K562 (cell line): Measurements from ENCODE around the gene NUCKS1. TPM values are rescaled to one million over a fixed set of nuclear protein-coding genes. Genes with fewer than 3 reads are reported as not detected.

Source experiments
- KAT8 ChIP-seq: fragments of 450-650 bp; IDR thresholded peaks from 2 replicates; pipeline ENCODE4 v1.6.1; 2016; ENCODE audit warnings: low read depth, mild to moderate bottlenecking
- NCOA6 ChIP-seq: fragments of 450-650 bp; IDR thresholded peaks from 2 replicates; pipeline ENCODE4 v1.6.1; 2017; ENCODE audit warnings: mild to moderate bottlenecking
- NR4A1 ChIP-seq, 2 experiments: fragments of 250-450 bp in 1 of 2; fragments of 450-650 bp in 1 of 2; sonication (Bioruptor Pico) in 1 of 2; IDR thresholded peaks; 2 replicates each; pipeline versions ENCODE4 v1.4.0 to v1.6.1; 2016 to 2020; ENCODE audit warnings: mild to moderate bottlenecking in 2 of 2, missing compliant biosample characterization in 1 of 2, missing genetic modification characterization in 1 of 2, moderate library complexity in 1 of 2
- PRPF4 ChIP-seq: fragments of 200-400 bp; formaldehyde crosslinking; IDR thresholded peaks from one replicate; pipeline ENCODE4 v1.6.1; 2017; ENCODE audit warnings: low read length, low read depth, mild to moderate bottlenecking; ENCODE audit not compliant: insufficient read depth, poor library complexity, severe bottlenecking
- SRF ChIP-seq, 2 experiments: fragments of 250-450, 450-650 bp in 1 of 2; sonication (Bioruptor Pico) in 1 of 2; sonication (generic) in 1 of 2; formaldehyde crosslinking; IDR thresholded peaks; 2 replicates each; pipeline versions ENCODE4 v1.5.0 to v1.5.1; 2020 to 2022; ENCODE audit warnings: mild to moderate bottlenecking in 1 of 2, missing genetic modification reagents in 1 of 2
- SRSF9 ChIP-seq: fragments of 200-400 bp; formaldehyde crosslinking; IDR thresholded peaks from 2 replicates; pipeline ENCODE4 v1.6.1; 2017; ENCODE audit warnings: low read depth, low read length, borderline replicate concordance
- ZNF282 ChIP-seq: sonication (generic); formaldehyde crosslinking; IDR thresholded peaks from 2 replicates; pipeline ENCODE4 v1.8.1; 2023; ENCODE audit warnings: missing genetic modification reagents
- polyA plus RNA-seq, 8 experiments: library from polyadenylated mRNA; depleted of rRNA in 4 of 8; stranded (reverse) in 5 of 8; unstranded in 3 of 8; fragments of >200 nt; fragmentation: Nextera tagmentation in 2 of 8; fragmentation: Illumina TruSeq in 1 of 8; extraction: Ambion mirVana in 2 of 8; extraction: Trizol in 1 of 8; gene quantifications; 2 replicates each; pipeline versions ENCODE4 v1.2.1 to v1.2.3, GENCODE V29; 2011 to 2014; ENCODE audit warnings: inconsistent platforms in 1 of 8, missing spikeins in 1 of 8
- total RNA-seq, 7 experiments: library from RNA; depleted of rRNA in 6 of 7; stranded (reverse); fragments of >200 nt in 6 of 7; fragmentation: Illumina TruSeq in 2 of 7; extraction: Trizol in 2 of 7; gene quantifications; 2 replicates each; pipeline versions ENCODE4 v1.2.1 to v1.2.3, GENCODE V29; 2011 to 2021; ENCODE audit warnings: low replicate concordance in 1 of 7
- TF ChIP-seq, protein P1 (sequence below): fragments of 250-450 bp; sonication (Bioruptor Pico); IDR thresholded peaks from 2 replicates; pipeline ENCODE4 v1.4.0; 2020
- TF ChIP-seq, protein P2 (sequence below): sonication (generic); formaldehyde crosslinking; IDR thresholded peaks from 2 replicates; pipeline ENCODE4 v1.8.1; 2023; ENCODE audit warnings: mild to moderate bottlenecking, missing genetic modification reagents, moderate library complexity
- TF ChIP-seq, protein P3 (sequence below): fragments of 450-650 bp; formaldehyde crosslinking; IDR thresholded peaks from 2 replicates; pipeline ENCODE4 v1.4.0; 2020; ENCODE audit warnings: mild to moderate bottlenecking, moderate library complexity
- TF ChIP-seq, protein P4 (sequence below): fragments of 450-650 bp; IDR thresholded peaks from 2 replicates; pipeline ENCODE4 v1.6.1; 2014; ENCODE audit warnings: low read depth, mild to moderate bottlenecking, moderate library complexity, borderline replicate concordance
- TF ChIP-seq, protein P5 (sequence below): fragments of 450-650 bp; IDR thresholded peaks from 2 replicates; pipeline ENCODE4 v1.6.1; 2016; ENCODE audit warnings: low read depth

NUCKS1 gene
- total and polyA plus RNA-seq, 9 of the 15 experiments (the other 6 are each of a cell fraction or from before 2014, with no cell fraction given), result 66.7 to 244 (median 149) TPM

DNA sequence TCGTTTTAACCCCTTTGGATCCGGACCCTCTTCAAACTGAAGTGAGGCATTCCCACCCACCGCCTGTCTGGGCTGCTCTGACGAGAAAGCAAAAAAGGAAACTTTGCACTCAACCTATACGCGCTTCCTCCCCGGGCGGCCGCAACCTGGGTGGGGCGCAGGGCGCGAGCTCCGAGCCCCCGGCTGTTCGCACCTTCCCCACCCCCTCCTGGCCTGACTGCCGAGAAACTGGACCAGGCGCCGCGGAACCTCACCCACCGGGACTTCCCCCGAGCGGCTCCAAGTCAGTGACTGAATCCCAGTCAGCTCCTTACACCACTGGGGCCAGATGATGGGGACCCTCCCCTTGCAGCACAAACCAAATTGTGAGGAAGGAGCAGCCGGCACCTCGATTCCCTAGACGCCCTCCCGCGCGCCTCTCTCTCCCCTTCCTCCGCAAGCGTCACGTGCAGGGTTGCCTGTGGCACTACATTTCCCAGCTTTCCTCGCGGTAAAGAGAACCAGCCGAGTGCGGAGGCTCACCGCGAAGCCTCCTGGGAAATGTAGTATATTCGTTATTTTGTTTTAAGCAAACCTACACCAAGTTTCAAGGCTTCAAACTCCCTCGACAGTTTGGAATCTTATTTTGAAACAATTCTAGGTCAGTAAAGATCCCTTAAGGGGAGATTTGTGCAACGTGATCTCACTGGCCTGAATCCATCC, 25.2 kb upstream of the NUCKS1 start, which contains the start of gene RAB29 (continued):
- TF ChIP-seq, protein P1, sequence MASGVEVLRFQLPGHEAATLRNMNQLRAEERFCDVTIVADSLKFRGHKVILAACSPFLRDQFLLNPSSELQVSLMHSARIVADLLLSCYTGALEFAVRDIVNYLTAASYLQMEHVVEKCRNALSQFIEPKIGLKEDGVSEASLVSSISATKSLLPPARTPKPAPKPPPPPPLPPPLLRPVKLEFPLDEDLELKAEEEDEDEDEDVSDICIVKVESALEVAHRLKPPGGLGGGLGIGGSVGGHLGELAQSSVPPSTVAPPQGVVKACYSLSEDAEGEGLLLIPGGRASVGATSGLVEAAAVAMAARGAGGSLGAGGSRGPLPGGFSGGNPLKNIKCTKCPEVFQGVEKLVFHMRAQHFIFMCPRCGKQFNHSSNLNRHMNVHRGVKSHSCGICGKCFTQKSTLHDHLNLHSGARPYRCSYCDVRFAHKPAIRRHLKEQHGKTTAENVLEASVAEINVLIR, result no peak
- TF ChIP-seq, protein P2, sequence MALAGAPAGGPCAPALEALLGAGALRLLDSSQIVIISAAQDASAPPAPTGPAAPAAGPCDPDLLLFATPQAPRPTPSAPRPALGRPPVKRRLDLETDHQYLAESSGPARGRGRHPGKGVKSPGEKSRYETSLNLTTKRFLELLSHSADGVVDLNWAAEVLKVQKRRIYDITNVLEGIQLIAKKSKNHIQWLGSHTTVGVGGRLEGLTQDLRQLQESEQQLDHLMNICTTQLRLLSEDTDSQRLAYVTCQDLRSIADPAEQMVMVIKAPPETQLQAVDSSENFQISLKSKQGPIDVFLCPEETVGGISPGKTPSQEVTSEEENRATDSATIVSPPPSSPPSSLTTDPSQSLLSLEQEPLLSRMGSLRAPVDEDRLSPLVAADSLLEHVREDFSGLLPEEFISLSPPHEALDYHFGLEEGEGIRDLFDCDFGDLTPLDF, result no peak
- no peak; a peak in 1 of 4 replicates for TF ChIP-seq SRF (CRISPR knock-in tag; IDR thresholded peaks at IDR 0.05)
- TF ChIP-seq, protein P3, sequence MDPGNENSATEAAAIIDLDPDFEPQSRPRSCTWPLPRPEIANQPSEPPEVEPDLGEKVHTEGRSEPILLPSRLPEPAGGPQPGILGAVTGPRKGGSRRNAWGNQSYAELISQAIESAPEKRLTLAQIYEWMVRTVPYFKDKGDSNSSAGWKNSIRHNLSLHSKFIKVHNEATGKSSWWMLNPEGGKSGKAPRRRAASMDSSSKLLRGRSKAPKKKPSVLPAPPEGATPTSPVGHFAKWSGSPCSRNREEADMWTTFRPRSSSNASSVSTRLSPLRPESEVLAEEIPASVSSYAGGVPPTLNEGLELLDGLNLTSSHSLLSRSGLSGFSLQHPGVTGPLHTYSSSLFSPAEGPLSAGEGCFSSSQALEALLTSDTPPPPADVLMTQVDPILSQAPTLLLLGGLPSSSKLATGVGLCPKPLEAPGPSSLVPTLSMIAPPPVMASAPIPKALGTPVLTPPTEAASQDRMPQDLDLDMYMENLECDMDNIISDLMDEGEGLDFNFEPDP (CRISPR knock-in tag), result no peak
- 0 out of 2 replicates have a peak, but pooled peaks have one; percentile 22 for TF ChIP-seq NR4A1 (CRISPR knock-in tag; IDR thresholded peaks at IDR 0.05)
- TF ChIP-seq NR4A1 (tag; IDR thresholded peaks at IDR 0.05), result peak; percentile 68; the same call in 1 of the 2 replicates
- TF ChIP-seq KAT8, result no peak
- TF ChIP-seq PRPF4, result no peak
- no peak for TF ChIP-seq SRSF9
- TF ChIP-seq, protein P4, sequence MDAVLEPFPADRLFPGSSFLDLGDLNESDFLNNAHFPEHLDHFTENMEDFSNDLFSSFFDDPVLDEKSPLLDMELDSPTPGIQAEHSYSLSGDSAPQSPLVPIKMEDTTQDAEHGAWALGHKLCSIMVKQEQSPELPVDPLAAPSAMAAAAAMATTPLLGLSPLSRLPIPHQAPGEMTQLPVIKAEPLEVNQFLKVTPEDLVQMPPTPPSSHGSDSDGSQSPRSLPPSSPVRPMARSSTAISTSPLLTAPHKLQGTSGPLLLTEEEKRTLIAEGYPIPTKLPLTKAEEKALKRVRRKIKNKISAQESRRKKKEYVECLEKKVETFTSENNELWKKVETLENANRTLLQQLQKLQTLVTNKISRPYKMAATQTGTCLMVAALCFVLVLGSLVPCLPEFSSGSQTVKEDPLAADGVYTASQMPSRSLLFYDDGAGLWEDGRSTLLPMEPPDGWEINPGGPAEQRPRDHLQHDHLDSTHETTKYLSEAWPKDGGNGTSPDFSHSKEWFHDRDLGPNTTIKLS, result peak; percentile 91
- TF ChIP-seq ZNF282 (CRISPR knock-in tag), result no peak
- TF ChIP-seq, protein P5, sequence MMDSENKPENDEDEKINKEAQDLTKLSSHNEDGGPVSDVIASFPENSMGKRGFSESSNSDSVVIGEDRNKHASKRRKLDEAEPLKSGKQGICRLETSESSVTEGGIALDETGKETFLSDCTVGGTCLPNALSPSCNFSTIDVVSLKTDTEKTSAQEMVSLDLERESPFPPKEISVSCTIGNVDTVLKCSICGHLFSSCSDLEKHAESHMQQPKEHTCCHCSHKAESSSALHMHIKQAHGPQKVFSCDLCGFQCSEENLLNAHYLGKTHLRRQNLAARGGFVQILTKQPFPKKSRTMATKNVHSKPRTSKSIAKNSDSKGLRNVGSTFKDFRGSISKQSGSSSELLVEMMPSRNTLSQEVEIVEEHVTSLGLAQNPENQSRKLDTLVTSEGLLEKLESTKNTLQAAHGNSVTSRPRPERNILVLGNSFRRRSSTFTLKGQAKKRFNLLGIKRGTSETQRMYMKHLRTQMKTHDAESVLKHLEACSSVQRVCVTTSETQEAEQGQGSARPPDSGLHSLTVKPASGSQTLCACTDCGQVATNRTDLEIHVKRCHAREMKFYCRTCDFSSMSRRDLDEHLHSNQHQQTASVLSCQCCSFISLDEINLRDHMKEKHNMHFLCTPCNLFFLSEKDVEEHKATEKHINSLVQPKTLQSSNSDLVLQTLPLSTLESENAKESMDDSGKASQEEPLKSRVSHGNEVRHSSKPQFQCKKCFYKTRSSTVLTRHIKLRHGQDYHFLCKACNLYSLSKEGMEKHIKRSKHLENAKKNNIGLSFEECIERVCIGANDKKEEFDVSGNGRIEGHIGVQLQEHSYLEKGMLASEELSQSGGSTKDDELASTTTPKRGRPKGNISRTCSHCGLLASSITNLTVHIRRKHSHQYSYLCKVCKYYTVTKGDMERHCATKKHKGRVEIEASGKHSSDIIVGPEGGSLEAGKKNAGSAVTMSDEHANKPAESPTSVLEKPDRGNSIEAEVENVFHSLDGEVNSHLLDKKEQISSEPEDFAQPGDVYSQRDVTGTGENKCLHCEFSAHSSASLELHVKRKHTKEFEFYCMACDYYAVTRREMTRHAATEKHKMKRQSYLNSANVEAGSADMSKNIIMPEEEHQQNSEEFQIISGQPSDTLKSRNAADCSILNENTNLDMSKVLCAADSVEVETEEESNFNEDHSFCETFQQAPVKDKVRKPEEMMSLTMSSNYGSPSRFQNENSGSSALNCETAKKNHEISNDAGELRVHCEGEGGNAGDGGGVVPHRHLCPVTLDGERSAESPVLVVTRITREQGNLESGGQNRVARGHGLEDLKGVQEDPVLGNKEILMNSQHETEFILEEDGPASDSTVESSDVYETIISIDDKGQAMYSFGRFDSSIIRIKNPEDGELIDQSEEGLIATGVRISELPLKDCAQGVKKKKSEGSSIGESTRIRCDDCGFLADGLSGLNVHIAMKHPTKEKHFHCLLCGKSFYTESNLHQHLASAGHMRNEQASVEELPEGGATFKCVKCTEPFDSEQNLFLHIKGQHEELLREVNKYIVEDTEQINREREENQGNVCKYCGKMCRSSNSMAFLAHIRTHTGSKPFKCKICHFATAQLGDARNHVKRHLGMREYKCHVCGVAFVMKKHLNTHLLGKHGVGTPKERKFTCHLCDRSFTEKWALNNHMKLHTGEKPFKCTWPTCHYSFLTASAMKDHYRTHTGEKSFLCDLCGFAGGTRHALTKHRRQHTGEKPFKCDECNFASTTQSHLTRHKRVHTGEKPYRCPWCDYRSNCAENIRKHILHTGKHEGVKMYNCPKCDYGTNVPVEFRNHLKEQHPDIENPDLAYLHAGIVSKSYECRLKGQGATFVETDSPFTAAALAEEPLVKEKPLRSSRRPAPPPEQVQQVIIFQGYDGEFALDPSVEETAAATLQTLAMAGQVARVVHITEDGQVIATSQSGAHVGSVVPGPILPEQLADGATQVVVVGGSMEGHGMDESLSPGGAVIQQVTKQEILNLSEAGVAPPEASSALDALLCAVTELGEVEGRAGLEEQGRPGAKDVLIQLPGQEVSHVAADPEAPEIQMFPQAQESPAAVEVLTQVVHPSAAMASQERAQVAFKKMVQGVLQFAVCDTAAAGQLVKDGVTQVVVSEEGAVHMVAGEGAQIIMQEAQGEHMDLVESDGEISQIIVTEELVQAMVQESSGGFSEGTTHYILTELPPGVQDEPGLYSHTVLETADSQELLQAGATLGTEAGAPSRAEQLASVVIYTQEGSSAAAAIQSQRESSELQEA, result no peak
- peak; percentile 78 for TF ChIP-seq NCOA6
